IgD-negative memory B cell (primary cell): ENCODE data around the gene GPR17. TPM values are rescaled to one million over a fixed set of nuclear protein-coding genes. Genes with fewer than 3 reads are reported as not detected.
A peak's percentile ranks its signal among the peaks of the same experiment; 100 is the strongest.

Source experiments
- H3K27ac Mint-ChIP-seq, 3 donors: one replicate each; pipeline ENCODE4 v1.8.0; 2020 to 2022; ENCODE audit warnings: mild to moderate bottlenecking in 3 of 3, mixed read lengths in 3 of 3, moderate library complexity in 1 of 3
- H3K27me3 Mint-ChIP-seq: one replicate; pipeline ENCODE4 v1.8.0; 2021; ENCODE audit warnings: mixed read lengths
- H3K36me3 Mint-ChIP-seq: one replicate; pipeline ENCODE4 v1.8.0; 2020; ENCODE audit warnings: mild to moderate bottlenecking, mixed read lengths
- H3K4me1 Mint-ChIP-seq, 3 donors: one replicate each; pipeline ENCODE4 v1.8.0; 2020 to 2022; ENCODE audit warnings: mixed read lengths in 3 of 3, mild to moderate bottlenecking in 1 of 3
- H3K4me3 Mint-ChIP-seq, 4 donors: one replicate each; pipeline ENCODE4 v1.8.0; 2020 to 2022; ENCODE audit warnings: mild to moderate bottlenecking in 4 of 4, mixed read lengths in 4 of 4, moderate library complexity in 3 of 4
- H3K9me3 Mint-ChIP-seq, 3 donors: one replicate each; pipeline ENCODE4 v1.8.0; 2020 to 2021; ENCODE audit warnings: mixed read lengths in 3 of 3, mild to moderate bottlenecking in 1 of 3
- polyA plus RNA-seq: library from polyadenylated mRNA; unstranded; fragments of 300-500 nt; fragmentation: Illumina TruSeq; gene quantifications from one replicate; pipeline ENCODE4 v1.2.3, GENCODE V29; 2021

Gene GPR17
- polyA plus RNA-seq, 1 donor from 2014 or later, result not detected

- H3K27ac Mint-ChIP-seq, result no peak overlapping the region
- peaks cover 8% of the 10 kb centered on the region for H3K27me3 Mint-ChIP-seq
- H3K4me1 Mint-ChIP-seq, result peaks cover 0 to 16% (median 8%) of the 10 kb centered on the region in 3 donors
- no peaks in the 10 kb centered on the region for H3K36me3 Mint-ChIP-seq
- peaks cover 2 to 11% (median 10%) of the 10 kb centered on the region in 3 donors for H3K9me3 Mint-ChIP-seq
- H3K4me3 Mint-ChIP-seq, result no peak overlapping the region
These were observed 36.8 kb upstream of the GPR17 start for GRCh38 chr2:127609031-127609751.

GRCh38 chr2:127609818-127610217, 36.1 kb upstream of the GPR17 start:
- peaks cover 0 to 16% (median 8%) of the 10 kb centered on the region in 3 donors for H3K4me1 Mint-ChIP-seq
- no peak overlapping the region for H3K4me3 Mint-ChIP-seq
- peaks cover 2 to 11% (median 10%) of the 10 kb centered on the region in 3 donors for H3K9me3 Mint-ChIP-seq
- no peaks in the 10 kb centered on the region for H3K36me3 Mint-ChIP-seq
- peaks cover 8% of the 10 kb centered on the region for H3K27me3 Mint-ChIP-seq
- H3K27ac Mint-ChIP-seq, result no peak overlapping the region

- Mint-ChIP-seq H3K9me3 (peaks cover 2 to 11% (median 10%) of the 10 kb centered on the region in 3 donors), H3K27me3 (peaks cover 8% of the 10 kb centered on the region), H3K4me3 (no peak overlapping the region), H3K36me3 (no peaks in the 10 kb centered on the region), H3K27ac (no peak overlapping the region), H3K4me1 (peaks cover 0 to 15% (median 7%) of the 10 kb centered on the region in 3 donors)
These were observed 35.4 kb upstream of the GPR17 start for GRCh38 chr2:127610561-127610960.

- peaks cover 0 to 10% (median 3%) of the 10 kb centered on the region in 3 donors for H3K4me1 Mint-ChIP-seq
- peaks cover 2 to 11% (median 10%) of the 10 kb centered on the region in 3 donors for H3K9me3 Mint-ChIP-seq
- peaks cover 2% of the 10 kb centered on the region for H3K36me3 Mint-ChIP-seq
- no peak overlapping the region for H3K4me3 Mint-ChIP-seq
- no peak overlapping the region for H3K27ac Mint-ChIP-seq
- H3K27me3 Mint-ChIP-seq, result peaks cover 8% of the 10 kb centered on the region
These were observed 34.7 kb upstream of the GPR17 start for GRCh38 chr2:127611076-127611925.

- Mint-ChIP-seq H3K27me3 (peaks cover 8% of the 10 kb centered on the region), H3K9me3 (peaks cover 2 to 11% (median 10%) of the 10 kb centered on the region in 3 donors), H3K27ac (no peak overlapping the region), H3K36me3 (peaks cover 2% of the 10 kb centered on the region), H3K4me3 (no peak overlapping the region), H3K4me1 (peaks cover 0 to 5% (median 0%) of the 10 kb centered on the region in 3 donors)
These were observed 33.7 kb upstream of the GPR17 start for GRCh38 chr2:127612111-127612822.

- Mint-ChIP-seq H3K27ac (no peak overlapping the region), H3K27me3 (peaks cover 7% of the 10 kb centered on the region), H3K36me3 (peaks cover 2% of the 10 kb centered on the region), H3K4me1 (peaks cover 0 to 3% (median 0%) of the 10 kb centered on the region in 3 donors), H3K9me3 (peaks cover 2 to 11% (median 10%) of the 10 kb centered on the region in 3 donors), H3K4me3 (no peak overlapping the region)
These were observed 31.7 kb upstream of the GPR17 start for GRCh38 chr2:127614246-127614645.

GRCh38 chr2:127614731-127615130, 31.2 kb upstream of the GPR17 start:
- peaks cover 0 to 7% (median 4%) of the 10 kb centered on the region in 3 donors for H3K4me1 Mint-ChIP-seq
- H3K27me3 Mint-ChIP-seq, result peaks cover 7% of the 10 kb centered on the region
- no peak overlapping the region for H3K4me3 Mint-ChIP-seq
- H3K9me3 Mint-ChIP-seq, result peaks cover 2 to 11% (median 10%) of the 10 kb centered on the region in 3 donors
- no peak overlapping the region for H3K27ac Mint-ChIP-seq
- H3K36me3 Mint-ChIP-seq, result peaks cover 3% of the 10 kb centered on the region

GRCh38 chr2:127615511-127616166, 30.3 kb upstream of the GPR17 start:
- H3K36me3 Mint-ChIP-seq, result peaks cover 3% of the 10 kb centered on the region
- peaks cover 2 to 11% (median 9%) of the 10 kb centered on the region in 3 donors for H3K9me3 Mint-ChIP-seq
- H3K4me1 Mint-ChIP-seq, result peaks cover 0 to 13% (median 9%) of the 10 kb centered on the region in 3 donors
- H3K27me3 Mint-ChIP-seq, result peaks cover 7% of the 10 kb centered on the region
- peak overlapping the region in 1 of 3 donors; percentile 69 for H3K27ac Mint-ChIP-seq
- peak overlapping the region in 1 of 4 donors; percentile 43 for H3K4me3 Mint-ChIP-seq

GRCh38 chr2:127618551-127619202, 27.3 kb upstream of the GPR17 start:
- H3K4me3 Mint-ChIP-seq, result no peak overlapping the region

GRCh38 chr2:127619203-127619590, 26.8 kb upstream of the GPR17 start:
- Mint-ChIP-seq H3K27ac (no peak overlapping the region), H3K27me3 (peaks cover 11% of the 10 kb centered on the region), H3K4me3 (peak overlapping the region in 1 of 4 donors; percentile 92), H3K9me3 (no peaks in the 10 kb centered on the region), H3K36me3 (peaks cover 7% of the 10 kb centered on the region), H3K4me1 (peaks cover 0 to 23% (median 21%) of the 10 kb centered on the region in 3 donors)

More at GRCh38 chr2:127618551-127619202, 27.3 kb upstream of the GPR17 start:
- Mint-ChIP-seq H3K36me3 (peaks cover 6% of the 10 kb centered on the region), H3K9me3 (peaks cover 0 to 3% (median 2%) of the 10 kb centered on the region in 3 donors), H3K27me3 (peaks cover 11% of the 10 kb centered on the region), H3K4me1 (peaks cover 0 to 23% (median 21%) of the 10 kb centered on the region in 3 donors), H3K27ac (peak overlapping the region in 1 of 3 donors; percentile 72)

GRCh38 chr2:127619877-127620705, 25.9 kb upstream of the GPR17 start:
- peaks cover 7% of the 10 kb centered on the region for H3K36me3 Mint-ChIP-seq
- no peaks in the 10 kb centered on the region for H3K9me3 Mint-ChIP-seq
- H3K4me3 Mint-ChIP-seq, result peak overlapping the region in 2 of 4 donors; percentile 21 to 92
- H3K27me3 Mint-ChIP-seq, result peaks cover 12% of the 10 kb centered on the region
- no peak overlapping the region for H3K27ac Mint-ChIP-seq
- peaks cover 0 to 23% (median 21%) of the 10 kb centered on the region in 3 donors for H3K4me1 Mint-ChIP-seq

- peaks cover 7% of the 10 kb centered on the region for H3K36me3 Mint-ChIP-seq
- peak overlapping the region in 1 of 4 donors; percentile 89 for H3K4me3 Mint-ChIP-seq
- H3K4me1 Mint-ChIP-seq, result peaks cover 2 to 25% (median 22%) of the 10 kb centered on the region in 3 donors
- H3K27me3 Mint-ChIP-seq, result peaks cover 12% of the 10 kb centered on the region
- no peaks in the 10 kb centered on the region for H3K9me3 Mint-ChIP-seq
- no peak overlapping the region for H3K27ac Mint-ChIP-seq
These were observed 25.1 kb upstream of the GPR17 start for GRCh38 chr2:127620866-127621265.

- H3K36me3 Mint-ChIP-seq, result peaks cover 5% of the 10 kb centered on the region
- peaks cover 5 to 28% (median 25%) of the 10 kb centered on the region in 3 donors for H3K4me1 Mint-ChIP-seq
- H3K27me3 Mint-ChIP-seq, result peaks cover 11% of the 10 kb centered on the region
- H3K27ac Mint-ChIP-seq, result no peak overlapping the region
- no peak overlapping the region for H3K4me3 Mint-ChIP-seq
- H3K9me3 Mint-ChIP-seq, result no peaks in the 10 kb centered on the region
These were observed 23.9 kb upstream of the GPR17 start for GRCh38 chr2:127621981-127622431.
